Esophagus squamous epithelium (tissue), 4 donors: ENCODE data around the gene OR2C3.

ENCODE experiments used
- CTCF ChIP-seq, 6 experiments: fragments of 450-650 bp in 4 of 6; fragments of 200-600 bp in 2 of 6; sonication (generic) in 2 of 6; IDR thresholded peaks; one replicate each; pipeline ENCODE4 v1.5.1; 2016 to 2019; ENCODE audit warnings: antibody characterized with exemption in 6 of 6, mild to moderate bottlenecking in 4 of 6, moderate library complexity in 4 of 6
- POLR2A ChIP-seq, 4 donors: fragments of 450-650 bp; IDR thresholded peaks; one replicate each; pipeline ENCODE4 v1.6.1; 2017; ENCODE audit warnings: antibody characterized with exemption in 4 of 4, mild to moderate bottlenecking in 4 of 4, moderate library complexity in 3 of 4

- no peak for TF ChIP-seq CTCF (IDR thresholded peaks at IDR 0.05)
- no peak for TF ChIP-seq POLR2A (IDR thresholded peaks at IDR 0.05)
These were observed 38.0 kb upstream of the OR2C3 start for GRCh38 chr1:247574236-247574635.
